ENCODE results near the gene CHAT.

- no peak for TF ChIP-seq POLR2A (IDR thresholded peaks at IDR 0.05; ENCODE audit: low read depth, low read length)
- TF ChIP-seq POLR2AphosphoS5 (IDR thresholded peaks at IDR 0.05; ENCODE audit: low read depth, low read length), result no peak
- no peak for TF ChIP-seq TAF1 (IDR thresholded peaks at IDR 0.05; ENCODE audit: borderline replicate concordance, low read depth, low read length)
These were observed 45.6 kb upstream of the CHAT start for GRCh38 chr10:49568235-49568634.

Data from GM12892 (cell line).